SK-N-SH (cell line): ENCODE measurements around the gene DCP2.

Experiments
- CTCF ChIP-seq: fragments of 200-600 bp; sonication (generic); IDR thresholded peaks from 2 replicates; pipeline ENCODE4 v1.6.1; 2017; ENCODE audit warnings: antibody characterized with exemption, mild to moderate bottlenecking, moderate library complexity
- RAD21 ChIP-seq: IDR thresholded peaks from 2 replicates; pipeline ENCODE4 v1.6.1; 2012; ENCODE audit warnings: mild to moderate bottlenecking, low read length
- RFX5 ChIP-seq: IDR thresholded peaks from 2 replicates; pipeline ENCODE4 v1.6.1; 2012; ENCODE audit warnings: mild to moderate bottlenecking, improper control_type of control experiment, low read length
- TAF1 ChIP-seq: IDR thresholded peaks from 2 replicates; pipeline ENCODE4 v1.6.1; 2012; ENCODE audit warnings: low read depth, mild to moderate bottlenecking, low read length, moderate library complexity, borderline replicate concordance
- YY1 ChIP-seq: IDR thresholded peaks from 2 replicates; pipeline ENCODE4 v1.4.0; 2012; ENCODE audit warnings: low read depth, mild to moderate bottlenecking
- TF ChIP-seq, protein P1 (sequence below): IDR thresholded peaks from 2 replicates; pipeline ENCODE4 v1.4.0; 2012; ENCODE audit warnings: low read depth

GRCh38 chr5:112931473-112931872 is 45.1 kb upstream of the DCP2 start:
- no peak for TF ChIP-seq TAF1
- TF ChIP-seq CTCF: no peak
- TF ChIP-seq, protein P1, sequence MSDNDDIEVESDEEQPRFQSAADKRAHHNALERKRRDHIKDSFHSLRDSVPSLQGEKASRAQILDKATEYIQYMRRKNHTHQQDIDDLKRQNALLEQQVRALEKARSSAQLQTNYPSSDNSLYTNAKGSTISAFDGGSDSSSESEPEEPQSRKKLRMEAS: no peak
- TF ChIP-seq RAD21: no peak
- no peak for TF ChIP-seq RFX5
- TF ChIP-seq YY1: no peak
